ENCODE measurements around the gene TANGO2.

The TANGO2 gene, protein sequence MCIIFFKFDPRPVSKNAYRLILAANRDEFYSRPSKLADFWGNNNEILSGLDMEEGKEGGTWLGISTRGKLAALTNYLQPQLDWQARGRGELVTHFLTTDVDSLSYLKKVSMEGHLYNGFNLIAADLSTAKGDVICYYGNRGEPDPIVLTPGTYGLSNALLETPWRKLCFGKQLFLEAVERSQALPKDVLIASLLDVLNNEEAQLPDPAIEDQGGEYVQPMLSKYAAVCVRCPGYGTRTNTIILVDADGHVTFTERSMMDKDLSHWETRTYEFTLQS

DNA sequence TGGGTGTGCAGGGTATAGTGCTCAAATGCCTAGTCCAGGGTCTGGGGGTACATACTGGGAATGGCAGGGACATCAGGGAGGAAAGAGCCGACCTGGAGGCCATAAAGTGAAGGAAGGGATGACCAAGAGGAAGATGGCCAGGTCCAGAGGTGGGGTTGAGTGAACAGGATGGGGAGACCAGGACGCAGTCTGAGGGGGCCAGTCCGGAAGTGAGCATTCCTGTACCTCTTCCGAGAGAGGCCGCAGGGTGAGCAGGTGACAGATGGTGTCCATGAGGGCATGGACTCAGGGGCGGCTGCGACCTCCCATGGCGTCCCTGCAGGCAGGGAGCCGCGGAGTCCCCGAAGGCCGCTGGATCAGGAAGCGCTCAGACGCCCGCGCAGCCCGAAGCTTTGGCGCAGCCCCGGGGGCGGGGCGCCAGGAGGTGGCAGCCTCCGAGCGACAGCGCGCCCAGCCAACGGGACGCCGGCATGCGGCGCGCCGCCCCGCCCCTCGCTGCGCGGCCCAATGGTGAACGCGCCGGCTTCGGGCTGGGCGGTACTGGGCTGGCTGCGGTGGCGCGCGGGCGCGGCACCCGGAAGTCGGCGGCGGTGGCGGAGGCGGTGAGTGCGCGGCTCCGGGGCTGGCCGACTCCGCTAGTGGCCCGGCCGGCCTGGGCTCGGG lies at the start of gene TANGO2:
TSS of gene TANGO2 (plus strand) at position 578 of the 663 bp plus-strand sequence. CDS start 15,689 bp downstream, outside the sequence.
- DNase-seq, result peak; percentile 93

DNA sequence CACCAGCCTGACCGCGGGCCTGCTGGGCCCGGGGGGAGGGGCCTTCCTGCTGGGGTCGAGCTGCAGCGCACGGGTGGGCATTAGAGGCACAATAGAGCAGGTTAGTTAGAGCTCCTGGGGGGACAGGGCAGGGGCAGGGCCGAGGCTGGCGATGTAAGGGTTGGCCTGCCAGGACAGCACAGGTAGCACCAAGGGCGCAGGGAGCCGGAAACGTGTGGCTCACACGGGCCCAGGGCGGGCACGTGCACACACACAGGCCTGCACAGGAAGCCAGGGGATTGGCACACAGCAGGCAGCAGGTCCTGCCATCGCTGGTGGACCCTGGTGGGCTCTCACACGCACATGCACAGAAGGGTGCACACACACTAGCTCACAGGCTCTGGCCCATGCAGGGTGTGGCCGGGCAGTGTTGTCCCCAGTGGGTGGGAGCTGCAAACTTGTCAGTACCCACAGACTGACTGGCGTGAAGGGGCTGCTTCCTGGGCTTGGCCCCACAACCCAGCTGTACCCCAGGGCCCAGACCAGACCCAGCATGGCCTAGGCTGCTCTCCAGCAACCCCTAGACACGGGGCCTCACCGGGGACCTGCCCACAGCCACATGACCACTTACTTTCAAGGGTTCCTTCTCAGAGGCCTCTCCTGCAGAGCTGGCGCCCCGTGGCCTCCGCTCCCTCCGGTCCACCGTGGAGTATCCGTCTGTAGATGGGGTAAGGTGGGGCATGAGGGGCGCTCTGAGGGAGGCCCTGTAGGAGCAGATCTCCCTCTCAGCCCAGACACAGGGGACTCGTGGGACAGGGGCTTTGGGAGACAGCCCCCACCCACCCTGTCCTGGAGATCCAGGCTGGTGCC lies 49.4 kb upstream of the TANGO2 start:
- no peak for DNase-seq

DNA sequence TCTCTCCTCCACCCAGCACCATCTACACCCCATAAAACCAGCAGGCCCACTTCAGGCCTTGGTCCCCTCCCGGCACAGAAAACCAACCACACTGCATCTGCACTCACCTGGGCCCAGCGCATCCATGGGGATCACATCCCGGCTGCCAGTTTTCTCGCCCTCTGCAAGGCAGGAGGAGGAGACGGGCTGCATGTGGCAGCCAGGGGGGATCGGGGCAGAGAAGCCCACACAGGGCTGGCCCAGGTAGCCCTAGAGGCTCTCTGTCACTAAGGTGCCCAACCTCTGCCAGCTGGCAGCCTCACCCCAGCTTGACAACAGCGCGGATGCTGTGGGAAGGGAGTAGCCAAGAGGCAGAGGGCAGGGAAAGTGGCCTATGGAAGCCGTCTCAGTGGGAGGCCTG lies 48.7 kb upstream of the TANGO2 start:
- no peak for DNase-seq

DNA sequence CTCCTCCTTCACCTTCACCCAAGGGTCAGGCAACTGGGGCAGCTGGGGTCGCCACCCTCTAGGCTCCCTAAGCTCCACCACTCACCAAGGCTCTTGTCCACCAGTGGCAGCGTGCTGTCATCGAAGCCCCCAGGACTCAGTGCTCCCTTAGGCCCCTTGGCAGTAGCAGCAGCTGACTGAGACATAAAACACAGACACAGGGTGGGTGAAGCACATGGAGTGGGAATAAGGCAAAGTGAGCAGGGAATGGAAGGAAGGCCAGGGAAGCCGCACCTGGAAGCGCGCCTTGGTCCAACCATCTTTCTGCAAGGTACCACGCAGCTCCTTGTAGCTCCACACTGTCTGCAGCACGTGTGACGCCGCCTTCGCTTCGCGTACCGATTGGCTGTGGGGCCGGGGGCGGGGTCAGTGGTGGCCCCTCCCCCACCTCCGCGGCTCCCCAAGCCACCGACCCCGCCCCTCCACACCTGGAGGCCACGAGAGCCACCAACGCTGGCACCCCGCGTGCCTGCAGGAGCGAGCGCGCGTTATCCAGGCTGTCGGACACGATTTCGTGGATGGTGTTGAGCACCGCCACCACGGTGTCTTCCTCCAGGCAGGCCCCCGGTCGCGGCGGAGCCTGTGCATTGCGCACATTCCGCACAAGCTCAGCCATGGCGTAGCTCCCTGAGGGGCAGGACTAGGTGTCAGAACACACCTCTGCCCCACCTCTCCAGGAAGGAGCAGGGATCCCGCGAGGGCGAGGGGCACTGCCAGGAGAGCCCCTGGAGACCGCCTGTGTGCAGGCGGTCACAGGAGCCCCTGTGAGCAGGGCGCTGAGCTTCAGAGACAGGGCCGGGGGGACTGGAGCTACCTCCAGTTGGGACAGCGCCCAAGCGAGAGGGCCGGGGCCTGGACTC lies 48.0 kb upstream of the TANGO2 start:
- no peak for DNase-seq

DNA sequence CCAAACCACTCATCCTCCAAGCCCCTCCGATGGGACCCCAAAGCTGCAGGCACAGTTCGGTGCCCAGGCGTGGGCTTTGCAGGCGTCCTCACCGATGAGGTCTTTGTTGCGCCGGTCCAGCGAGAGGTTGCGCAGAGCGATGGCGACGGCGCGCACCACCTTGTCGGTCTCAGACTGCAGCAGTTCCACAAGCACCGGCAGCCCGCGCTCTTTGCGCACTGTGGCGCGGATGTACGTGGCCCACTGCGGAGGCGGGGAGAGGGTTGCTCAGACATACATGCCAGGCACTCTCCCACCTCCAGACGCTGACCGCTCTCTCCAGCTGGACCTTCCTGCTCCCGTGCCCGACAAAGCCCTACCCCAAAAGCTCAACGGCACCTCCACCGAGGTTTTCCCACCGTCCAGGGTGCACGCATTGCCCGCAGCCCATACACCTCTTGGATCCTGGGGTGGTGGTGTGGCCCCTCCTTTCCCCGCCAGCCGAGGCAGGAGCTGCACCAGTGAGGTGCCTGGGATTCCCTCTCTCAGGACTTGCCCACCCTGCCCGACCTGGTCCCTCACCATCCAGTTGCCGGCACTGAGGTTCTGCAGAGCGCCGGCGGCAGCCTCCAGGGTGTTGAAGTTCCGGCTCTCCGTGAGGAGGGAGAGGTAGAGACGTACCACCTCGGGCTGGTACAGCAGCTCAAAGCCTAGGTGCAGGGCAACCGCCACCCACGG lies 47.2 kb upstream of the TANGO2 start:
- DNase-seq, result no peak

DNA sequence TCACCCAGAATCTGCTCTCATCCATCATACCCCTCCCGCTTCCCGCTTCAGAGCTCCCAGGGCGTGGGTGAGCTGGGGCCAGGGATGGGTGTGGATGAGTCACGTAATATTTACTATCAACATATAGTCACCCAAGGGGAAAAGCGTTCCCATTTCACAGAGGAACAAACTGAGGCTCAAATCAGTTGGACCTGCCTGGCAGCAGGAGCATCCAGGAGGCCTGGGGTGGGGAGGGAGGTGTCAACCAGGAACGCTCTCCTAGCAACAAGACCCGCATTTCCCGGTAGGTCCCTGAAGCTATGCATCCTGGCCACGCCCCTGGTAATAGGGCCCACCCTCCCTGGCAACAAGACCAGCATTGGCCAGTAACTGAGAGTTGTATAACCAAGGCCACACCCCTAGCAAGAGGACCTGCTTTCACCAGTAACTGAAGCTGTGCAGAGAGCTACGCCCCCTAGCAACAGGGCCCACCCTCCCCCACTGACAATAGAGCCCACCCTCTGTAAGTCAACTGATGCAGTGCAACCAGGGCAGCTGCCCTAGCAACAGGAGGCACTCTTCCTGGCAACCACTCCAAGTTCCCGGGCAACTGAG lies 46.5 kb upstream of the TANGO2 start:
- peak; percentile 82 for DNase-seq

DNA sequence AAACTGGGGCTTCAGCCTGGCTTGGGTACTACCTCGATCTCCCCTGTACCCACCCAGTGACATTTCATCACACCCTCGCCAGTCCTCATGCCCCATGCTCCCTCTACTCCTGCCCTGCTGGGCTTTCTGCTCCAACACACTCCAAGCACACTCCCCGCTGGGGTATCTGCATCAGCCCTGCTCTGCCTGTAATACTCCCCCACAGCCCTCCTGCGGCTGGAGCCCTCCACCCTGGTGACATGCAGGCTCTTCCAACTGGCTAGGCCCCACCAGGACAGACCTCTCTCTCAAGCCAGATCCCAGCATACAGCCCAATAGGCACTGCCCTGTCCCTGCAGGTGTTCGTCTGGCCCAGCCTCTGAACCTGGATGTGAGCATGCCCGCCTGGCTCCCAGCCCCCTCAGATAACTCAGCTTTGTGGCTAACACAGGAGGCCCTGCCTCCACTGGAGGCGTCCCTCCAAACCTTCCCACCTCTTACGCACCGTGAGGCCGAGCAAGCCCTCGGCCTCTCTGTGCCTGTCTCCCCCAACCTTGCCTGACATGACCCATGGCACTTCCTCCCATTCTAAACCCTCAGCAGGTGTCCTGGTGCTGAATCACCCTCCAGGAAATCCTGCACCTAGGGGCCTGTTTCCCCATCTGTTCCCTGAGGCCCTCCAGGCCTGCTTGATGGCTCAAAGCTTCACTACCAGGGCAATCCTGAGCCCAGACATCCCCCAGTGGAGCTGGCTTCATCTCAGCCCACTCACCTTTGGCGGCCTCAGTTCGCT lies 45.8 kb upstream of the TANGO2 start:
- DNase-seq, result peak; percentile 79

DNA sequence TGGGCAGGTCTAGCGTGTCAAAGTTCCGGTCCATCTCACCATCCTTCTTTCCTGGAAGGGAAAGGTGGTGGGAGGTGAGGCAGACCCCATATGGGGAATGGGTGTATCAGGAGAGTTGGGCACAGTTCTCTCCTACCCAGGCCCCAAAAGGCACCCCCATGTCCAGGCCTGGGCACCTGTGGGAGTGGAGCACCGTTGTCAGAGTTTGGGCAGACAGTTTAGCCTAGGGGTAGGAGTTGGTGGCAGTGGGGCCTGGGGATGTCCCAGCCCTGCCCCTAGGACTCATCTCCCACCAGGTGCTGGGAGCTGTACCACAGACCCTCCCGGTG lies 45.2 kb upstream of the TANGO2 start:
- DNase-seq, result no peak

DNA sequence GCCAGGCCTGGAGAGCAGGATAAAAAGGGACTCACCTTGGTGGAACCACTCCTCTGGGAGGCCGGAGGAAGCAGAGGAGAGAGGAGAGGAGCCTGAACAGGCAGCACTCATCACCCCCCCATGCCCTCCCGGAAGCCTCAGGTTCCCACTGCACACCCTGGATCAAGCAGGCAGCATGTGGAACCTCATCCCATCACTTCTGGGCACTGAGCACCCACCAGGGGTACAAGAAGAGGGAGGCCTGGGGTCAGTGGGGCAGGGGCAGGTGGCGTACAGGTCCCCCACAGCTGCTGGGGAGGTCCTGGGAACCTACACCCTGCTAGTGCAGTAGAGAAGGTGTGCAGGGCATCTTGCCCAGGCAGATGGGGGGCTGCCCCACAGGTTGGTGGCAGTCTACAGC lies 44.2 kb upstream of the TANGO2 start:
- no peak for DNase-seq

DNA sequence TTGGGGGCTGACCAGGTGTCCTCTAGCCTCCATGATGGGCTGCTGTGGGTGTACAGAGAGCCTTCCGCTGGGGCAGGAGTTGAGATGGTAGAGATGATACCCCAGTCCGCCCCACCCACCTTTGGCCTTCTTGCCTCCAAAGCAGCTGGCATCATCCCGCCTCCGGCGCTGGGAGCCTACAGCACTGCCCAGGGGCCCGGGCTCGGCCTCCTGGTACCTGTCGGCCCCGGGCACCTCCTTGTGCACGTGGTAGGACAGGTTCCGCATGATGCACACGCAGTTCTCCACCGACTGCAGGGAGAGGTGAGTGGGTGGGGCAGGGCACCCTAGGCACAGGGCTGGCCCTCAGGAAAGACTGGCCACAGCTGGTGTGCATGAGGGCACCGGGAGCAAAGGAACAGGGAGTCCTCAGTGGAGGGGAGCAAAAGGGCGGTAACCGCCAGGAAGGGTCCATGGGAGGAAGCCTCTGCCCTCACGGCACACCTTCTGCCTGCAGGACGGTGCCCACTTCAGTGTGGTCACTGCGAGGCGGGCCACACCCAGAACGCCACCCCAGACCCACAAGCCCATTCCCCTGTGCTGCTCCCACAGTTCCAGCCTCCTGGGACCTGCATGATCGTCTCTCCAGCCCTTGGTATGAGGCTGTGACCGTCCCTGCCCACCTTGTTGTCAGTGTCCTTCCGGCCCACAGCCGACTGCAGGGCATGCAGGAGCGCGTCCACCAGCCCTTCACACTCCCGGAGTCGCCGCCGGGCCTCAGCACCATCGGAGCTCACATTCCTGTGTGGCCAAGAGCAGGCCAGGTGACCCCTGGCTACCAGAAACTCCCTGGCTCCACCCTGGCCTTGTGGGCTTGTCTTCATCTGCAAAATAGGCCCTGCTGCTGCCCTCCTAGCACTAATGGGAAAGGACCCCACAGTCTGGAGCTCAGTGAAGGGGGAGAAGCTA lies 43.3 kb upstream of the TANGO2 start:
- DNase-seq, result no peak

DNA sequence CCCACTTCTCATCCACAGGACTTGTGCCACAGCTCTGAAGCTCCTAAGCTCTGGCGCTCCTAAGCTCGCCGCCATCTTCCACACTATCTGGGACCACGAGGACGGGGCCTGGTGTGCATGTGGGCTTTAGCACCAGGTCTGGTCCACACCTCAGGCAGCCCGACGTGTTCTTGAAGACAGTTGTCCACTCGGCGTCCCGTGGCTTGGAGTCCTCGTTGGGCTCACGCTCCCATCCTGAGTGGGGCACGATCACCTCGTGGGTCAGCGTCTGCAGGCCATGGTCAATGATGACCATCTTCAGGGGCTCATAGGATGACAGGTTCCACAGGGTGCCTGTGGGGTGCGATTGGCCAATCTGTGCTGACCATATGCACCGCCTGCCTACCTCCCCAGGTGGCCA lies 42.2 kb upstream of the TANGO2 start:
- no peak for DNase-seq

DNA sequence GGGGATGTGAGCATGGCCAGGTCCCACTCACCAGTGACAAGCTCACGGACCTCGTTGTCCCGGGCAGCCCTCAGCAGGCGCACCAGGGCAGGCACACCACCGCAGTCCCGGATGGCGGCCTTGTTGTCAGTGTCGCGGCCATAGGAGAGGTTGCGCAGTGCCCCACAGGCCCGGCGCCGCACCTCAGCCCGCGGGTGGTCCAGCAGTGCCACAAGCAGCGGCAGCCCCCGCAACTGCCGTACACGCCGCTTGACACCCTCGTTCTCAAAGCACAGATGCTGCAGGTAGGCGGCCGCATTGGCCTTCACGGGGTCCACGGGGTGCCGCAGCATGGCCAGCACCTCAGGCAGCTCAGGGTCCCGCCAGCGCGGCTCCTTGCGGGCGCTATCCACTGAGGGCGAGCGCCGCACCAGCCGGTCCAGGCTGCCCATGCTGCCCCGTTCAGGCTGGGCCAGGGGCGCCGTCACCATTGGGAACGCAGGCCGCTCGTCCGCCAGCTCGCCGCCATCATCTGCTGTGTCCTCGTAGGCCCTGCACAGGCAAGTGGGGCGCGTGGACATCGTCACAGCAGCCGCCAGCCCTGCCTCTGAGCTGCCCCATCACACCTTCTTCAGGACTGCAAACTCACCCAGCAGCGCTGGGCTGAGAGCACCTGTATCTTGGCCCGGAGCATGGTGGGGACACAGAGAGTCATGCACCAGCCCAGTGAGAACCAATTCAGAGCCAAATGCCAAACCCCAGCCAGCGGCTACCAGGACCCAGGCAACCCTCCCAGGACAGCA lies 41.0 kb upstream of the TANGO2 start:
- no peak for DNase-seq

DNA sequence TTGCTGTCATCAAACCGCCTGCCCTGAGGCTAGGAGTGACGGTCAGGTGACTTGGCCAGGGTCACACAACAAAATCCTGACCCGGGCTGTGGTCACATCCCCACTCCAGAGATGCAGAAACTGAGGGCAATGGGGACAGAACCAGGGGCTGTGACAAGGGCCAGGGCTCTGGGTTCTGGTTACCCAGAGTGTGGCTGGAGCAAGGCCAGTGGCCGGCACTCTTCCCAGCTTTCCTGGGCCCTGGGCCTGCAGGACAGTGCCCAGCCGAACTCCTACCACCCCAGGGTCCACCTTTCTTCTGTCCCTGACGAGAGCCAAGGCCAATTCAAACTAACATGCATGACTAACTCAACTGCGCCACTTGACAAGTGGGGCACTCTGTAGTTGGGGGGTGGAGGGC lies 40.1 kb upstream of the TANGO2 start:
- no peak for DNase-seq

DNA sequence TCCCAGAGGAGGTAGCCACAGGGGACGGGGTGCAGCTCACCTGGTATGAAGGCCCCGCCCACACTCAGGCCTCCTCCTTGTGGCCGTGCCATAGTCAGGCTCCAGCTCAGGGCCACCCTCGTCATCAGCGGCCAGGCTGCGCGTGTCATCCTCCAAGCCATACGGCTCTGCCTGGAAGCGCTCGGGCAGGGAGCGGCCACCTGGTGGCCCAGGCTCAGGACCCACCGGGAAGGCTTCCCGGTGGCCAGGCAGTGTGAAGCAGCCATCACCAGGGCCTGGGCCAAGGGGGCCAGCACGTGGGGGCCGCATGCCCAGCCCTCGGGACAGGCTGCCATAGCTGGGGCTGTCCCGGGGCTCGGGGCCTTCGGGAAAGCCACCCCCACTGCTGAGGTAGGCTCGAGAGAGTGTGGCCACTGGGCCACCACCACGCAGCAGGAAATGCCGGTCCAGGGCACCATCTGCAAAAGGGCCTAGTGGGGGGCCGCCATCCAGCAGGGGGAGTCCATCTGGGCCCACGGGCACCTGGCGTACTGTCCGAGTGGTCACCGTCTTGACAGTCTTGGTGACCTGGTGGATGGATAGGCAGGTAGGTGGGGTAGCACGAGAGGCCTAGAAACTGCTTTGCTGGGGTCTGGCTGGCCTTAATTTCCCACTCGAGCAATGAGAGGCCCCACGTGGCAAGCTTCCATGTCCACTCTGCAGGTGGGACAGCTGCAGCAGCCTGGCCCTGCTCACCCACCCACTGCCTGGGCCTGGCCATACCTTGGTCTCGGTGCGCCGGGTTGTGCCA lies 39.5 kb upstream of the TANGO2 start:
- no peak for DNase-seq

DNA sequence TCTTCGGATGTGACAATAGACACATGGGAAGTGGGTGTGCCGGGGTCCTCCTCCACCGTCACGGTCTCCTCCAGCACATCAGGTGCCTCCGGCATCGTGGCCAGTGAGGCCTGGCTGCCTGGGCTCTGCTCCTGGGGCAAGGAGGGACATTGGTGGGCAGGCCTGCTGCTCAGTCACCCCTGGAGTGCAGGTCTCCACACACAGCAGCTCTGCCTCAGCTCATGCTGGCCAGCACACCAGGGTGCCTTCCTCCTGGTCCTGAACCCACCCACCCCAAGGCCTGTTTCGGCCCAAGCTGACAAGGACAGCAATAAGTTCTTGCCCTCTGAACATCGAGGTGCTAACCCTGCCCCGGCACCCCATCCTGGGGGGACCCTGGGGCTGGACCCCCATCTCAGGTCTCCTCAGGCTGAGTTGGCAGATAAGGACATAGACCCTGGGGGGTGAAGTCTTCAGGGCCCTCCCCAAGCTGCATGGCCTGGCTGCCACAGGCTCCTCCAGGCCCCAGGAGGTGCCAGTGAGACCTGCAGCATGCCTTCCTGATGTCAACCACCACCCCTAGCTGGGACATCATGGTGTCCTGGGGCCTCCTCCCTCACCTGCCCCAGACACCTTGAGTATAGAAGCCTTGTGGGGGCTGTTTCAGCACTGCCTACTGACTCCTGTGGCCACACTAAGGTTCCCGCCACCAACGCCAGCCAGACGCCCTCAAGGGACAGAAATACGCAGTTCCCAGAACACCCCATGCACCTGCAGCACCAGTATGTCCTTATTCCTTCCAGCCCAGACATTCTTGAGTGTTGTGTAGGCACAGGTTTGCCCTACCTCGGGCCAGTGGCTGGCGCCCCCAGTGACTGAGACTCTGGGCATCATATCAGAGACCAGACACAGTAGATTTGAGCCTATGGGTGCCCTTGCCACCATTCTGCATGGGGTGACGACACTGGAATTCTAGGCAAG lies 38.7 kb upstream of the TANGO2 start:
- no peak for DNase-seq

DNA sequence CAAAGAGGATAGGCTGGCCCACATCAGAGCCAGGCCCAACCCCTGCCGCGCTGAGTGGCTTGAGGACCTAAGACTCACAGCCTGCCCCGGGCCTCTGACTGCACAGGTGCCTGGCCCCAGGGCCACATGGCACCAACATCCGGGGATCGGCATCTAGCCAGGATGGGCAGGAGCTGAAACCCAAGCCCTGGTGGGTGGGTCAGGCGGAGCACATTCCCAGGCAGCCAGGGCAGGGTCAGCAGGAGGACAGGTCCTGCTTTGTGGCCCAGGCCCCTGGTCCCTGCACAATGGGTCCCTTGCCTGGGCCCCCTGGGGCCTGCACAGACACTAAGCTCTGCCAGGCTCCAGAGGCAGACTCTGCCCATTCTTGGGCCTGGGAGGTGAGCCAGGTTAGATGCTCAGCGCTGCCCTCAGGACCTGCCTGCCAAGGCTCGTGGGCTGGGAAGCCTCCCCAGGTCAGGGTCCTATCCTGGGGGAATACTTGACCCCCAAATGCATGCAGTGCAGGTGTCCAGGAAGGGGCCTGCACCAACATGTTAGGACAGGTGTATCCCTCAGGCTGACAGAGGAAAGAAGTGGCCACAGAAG lies 37.8 kb upstream of the TANGO2 start:
- no peak for DNase-seq
